ENCODE results near the gene DACH1.

The DACH1 gene

GRCh38 chr13:71714802-71715375 is 152.1 kb downstream of the DACH1 start:
- no peak for TF ChIP-seq POLR2AphosphoS5 (IDR thresholded peaks at IDR 0.05; ENCODE audit: low read depth)
- no peak overlapping the region for H3K27ac ChIP-seq (replicated peaks)
- no peak for DNase-seq (ENCODE audit: low read depth in 1 of 2, low spot score in 1 of 2)
- H3K27me3 ChIP-seq (ENCODE audit: insufficient read depth, poor library complexity, severe bottlenecking) = no peaks in the 10 kb centered on the region
- H3K4me3 ChIP-seq (replicated peaks; ENCODE audit: insufficient read depth, low read length) = no peak overlapping the region

- H3K27me3 ChIP-seq (ENCODE audit: insufficient read depth, poor library complexity, severe bottlenecking) = no peaks in the 10 kb centered on the region
- no peak overlapping the region for H3K4me3 ChIP-seq (replicated peaks; ENCODE audit: insufficient read depth, low read length)
- H3K27ac ChIP-seq (replicated peaks) = no peak overlapping the region
- TF ChIP-seq GABPA (IDR thresholded peaks at IDR 0.05; ENCODE audit: low read depth) (no peak), CTCF (IDR thresholded peaks at IDR 0.05; ENCODE audit: insufficient read depth, low read length) (no peak), SPI1 (IDR thresholded peaks at IDR 0.05; ENCODE audit: borderline replicate concordance, low read depth) (no peak), POLR2AphosphoS5 (IDR thresholded peaks at IDR 0.05; ENCODE audit: low read depth) (no peak), REST (IDR thresholded peaks at IDR 0.05; ENCODE audit: insufficient replicate concordance, low read depth) (no peak)
- peak in 1 of 2 experiments; percentile 20 for DNase-seq (ENCODE audit: low read depth in 1 of 2, low spot score in 1 of 2)
These were observed 153.9 kb downstream of the DACH1 start for GRCh38 chr13:71712988-71713653.

GRCh38 chr13:71704656-71705055 is 162.3 kb downstream of the DACH1 start:
- no peak for TF ChIP-seq CTCF (IDR thresholded peaks at IDR 0.05; ENCODE audit: insufficient read depth, low read length)
- TF ChIP-seq SPI1 (IDR thresholded peaks at IDR 0.05; ENCODE audit: borderline replicate concordance, low read depth) = no peak
- no peak for TF ChIP-seq REST (IDR thresholded peaks at IDR 0.05; ENCODE audit: insufficient replicate concordance, low read depth)
- TF ChIP-seq POLR2AphosphoS5 (IDR thresholded peaks at IDR 0.05; ENCODE audit: low read depth) = no peak
- no peak for TF ChIP-seq GABPA (IDR thresholded peaks at IDR 0.05; ENCODE audit: low read depth)
- DNase-seq (ENCODE audit: low read depth in 1 of 2, low spot score in 1 of 2) = peak; percentile 58 to 66
- H3K27me3 ChIP-seq (ENCODE audit: insufficient read depth, poor library complexity, severe bottlenecking) = no peaks in the 10 kb centered on the region
- H3K27ac ChIP-seq (replicated peaks) = peak overlapping the region; percentile 31
- no peak overlapping the region for H3K4me3 ChIP-seq (replicated peaks; ENCODE audit: insufficient read depth, low read length)

- Histone ChIP-seq H3K4me3 (replicated peaks; ENCODE audit: insufficient read depth, low read length) (no peak overlapping the region), H3K27ac (replicated peaks) (no peak overlapping the region), H3K27me3 (ENCODE audit: insufficient read depth, poor library complexity, severe bottlenecking) (no peaks in the 10 kb centered on the region)
- no peak for DNase-seq (ENCODE audit: low read depth in 1 of 2, low spot score in 1 of 2)
- TF ChIP-seq SPI1 (IDR thresholded peaks at IDR 0.05; ENCODE audit: borderline replicate concordance, low read depth) (no peak), CTCF (IDR thresholded peaks at IDR 0.05; ENCODE audit: insufficient read depth, low read length) (no peak), GABPA (IDR thresholded peaks at IDR 0.05; ENCODE audit: low read depth) (no peak), REST (IDR thresholded peaks at IDR 0.05; ENCODE audit: insufficient replicate concordance, low read depth) (no peak), POLR2AphosphoS5 (IDR thresholded peaks at IDR 0.05; ENCODE audit: low read depth) (no peak)
These were observed 163.9 kb downstream of the DACH1 start for GRCh38 chr13:71703138-71703537.
